ENCODE data around the gene THEMIS.
"Not testable (repeated sequence)": the region's sequence is repeated elsewhere in the genome, so short reads cannot be mapped to it uniquely, and the experiment has no call there.

The THEMIS gene

GRCh38 chr6:127932708-127933107 is 31.9 kb upstream of the THEMIS start:
- Histone ChIP-seq H3K27me3 (ENCODE audit: insufficient read depth, low read length) (no peaks in the 10 kb centered on the region), H3K9me2 (ENCODE audit: low read depth, low read length) (no peaks in the 10 kb centered on the region), H3K9ac (ENCODE audit: low read length) (no peak overlapping the region), H3K4me1 (ENCODE audit: insufficient read depth, low read length, severe bottlenecking) (no peaks in the 10 kb centered on the region), H3F3A (ENCODE audit: insufficient read depth, low read length) (no peaks in the 10 kb centered on the region), H3K9me3 (ENCODE audit: low read length) (peaks cover 2% of the 10 kb centered on the region; the same call in 1 of the 2 replicates), H3K36me3 (ENCODE audit: insufficient read depth, low read length) (no peaks in the 10 kb centered on the region), H2AFZ (ENCODE audit: low read length) (no peak overlapping the region), H3K4me2 (ENCODE audit: low read length) (no peak overlapping the region), H3K79me2 (ENCODE audit: insufficient read depth, low read length) (no peaks in the 10 kb centered on the region), H3K4me3 (ENCODE audit: low read depth, low read length, poor library complexity, severe bottlenecking) (no peak overlapping the region), H3K27ac (ENCODE audit: low read depth, low read length, poor library complexity, severe bottlenecking) (no peak overlapping the region), H4K20me1 (ENCODE audit: insufficient read depth, low read length) (no peaks in the 10 kb centered on the region)
- TF ChIP-seq CTCF (IDR thresholded peaks at IDR 0.05; ENCODE audit: low read length) (no peak), EZH2 (IDR thresholded peaks at IDR 0.05; ENCODE audit: borderline replicate concordance, low read length) (no peak)

GRCh38 chr6:127926441-127926840 is 25.6 kb upstream of the THEMIS start:
- H3K9me2 ChIP-seq (ENCODE audit: low read depth, low read length); H3K79me2 ChIP-seq (ENCODE audit: insufficient read depth, low read length); H3K9me3 ChIP-seq (ENCODE audit: low read length); H3K4me2 ChIP-seq (ENCODE audit: low read length); H3K27ac ChIP-seq (ENCODE audit: low read depth, low read length, poor library complexity, severe bottlenecking); H3K4me1 ChIP-seq (ENCODE audit: insufficient read depth, low read length, severe bottlenecking); H2AFZ ChIP-seq (ENCODE audit: low read length); H3F3A ChIP-seq (ENCODE audit: insufficient read depth, low read length); H3K9ac ChIP-seq (ENCODE audit: low read length); H3K36me3 ChIP-seq (ENCODE audit: insufficient read depth, low read length); H4K20me1 ChIP-seq (ENCODE audit: insufficient read depth, low read length); H3K27me3 ChIP-seq (ENCODE audit: insufficient read depth, low read length); H3K4me3 ChIP-seq (ENCODE audit: low read depth, low read length, poor library complexity, severe bottlenecking): not testable (repeated sequence)

DNA sequence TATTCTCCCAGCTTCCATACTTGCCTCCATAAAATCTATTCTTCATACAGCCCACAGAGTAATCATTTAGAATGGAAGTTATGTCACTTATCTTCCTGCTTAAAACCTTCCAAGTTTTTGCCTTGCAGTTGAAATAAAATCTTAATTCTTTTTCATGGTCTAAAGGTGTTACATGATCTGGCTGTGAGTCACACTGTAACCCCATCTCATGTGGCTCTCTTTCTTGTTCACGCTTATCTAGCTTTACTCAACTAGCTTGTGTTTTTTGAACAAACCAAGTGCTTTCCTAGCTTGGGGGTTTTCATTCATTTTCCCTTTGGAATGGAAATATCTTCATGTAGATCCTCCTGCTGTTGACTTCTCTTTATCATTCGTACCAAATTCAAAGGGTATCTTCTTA is 23.6 kb upstream of the THEMIS start:
- no peak overlapping the region for H2AFZ ChIP-seq (ENCODE audit: low read length)
- H3K27me3 ChIP-seq (ENCODE audit: insufficient read depth, low read length): no peaks in the 10 kb centered on the region
- H3K9me3 ChIP-seq (ENCODE audit: low read length): no peaks in the 10 kb centered on the region
- H3K79me2 ChIP-seq (ENCODE audit: insufficient read depth, low read length): no peaks in the 10 kb centered on the region
- no peaks in the 10 kb centered on the region for H3K4me1 ChIP-seq (ENCODE audit: insufficient read depth, low read length, severe bottlenecking)
- no peaks in the 10 kb centered on the region for H3F3A ChIP-seq (ENCODE audit: insufficient read depth, low read length)
- H3K27ac ChIP-seq (ENCODE audit: low read depth, low read length, poor library complexity, severe bottlenecking): no peak overlapping the region
- TF ChIP-seq EZH2 (IDR thresholded peaks at IDR 0.05; ENCODE audit: borderline replicate concordance, low read length) (no peak), CTCF (IDR thresholded peaks at IDR 0.05; ENCODE audit: low read length) (no peak)
- no peaks in the 10 kb centered on the region for H3K36me3 ChIP-seq (ENCODE audit: insufficient read depth, low read length)
- H3K4me2 ChIP-seq (ENCODE audit: low read length): no peak overlapping the region
- H3K4me3 ChIP-seq (ENCODE audit: low read depth, low read length, poor library complexity, severe bottlenecking): no peak overlapping the region
- no peak overlapping the region for H3K9ac ChIP-seq (ENCODE audit: low read length)
- H3K9me2 ChIP-seq (ENCODE audit: low read depth, low read length): no peaks in the 10 kb centered on the region
- H4K20me1 ChIP-seq (ENCODE audit: insufficient read depth, low read length): no peaks in the 10 kb centered on the region

DNA sequence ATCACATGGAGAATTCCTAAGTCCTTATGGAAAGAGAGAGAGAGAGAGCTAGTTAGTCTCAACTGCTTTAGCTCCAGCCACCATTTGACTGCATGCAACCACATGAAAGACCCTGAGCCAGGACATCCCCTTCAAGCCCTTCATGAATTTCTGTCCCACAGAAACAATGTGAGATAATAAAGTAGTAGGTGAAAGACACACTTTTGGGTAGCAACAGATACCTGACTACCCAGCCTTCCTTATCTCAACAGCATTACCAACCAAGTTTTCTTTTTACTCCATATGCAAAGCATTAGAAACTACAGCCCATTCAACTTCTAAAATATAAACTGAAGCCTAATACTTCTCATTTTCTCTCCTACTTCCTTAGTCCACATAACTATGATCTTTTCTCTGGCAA is 23.2 kb upstream of the THEMIS start:
- Histone ChIP-seq H3K4me1 (ENCODE audit: insufficient read depth, low read length, severe bottlenecking) (no peaks in the 10 kb centered on the region), H3K79me2 (ENCODE audit: insufficient read depth, low read length) (no peaks in the 10 kb centered on the region), H3K9me3 (ENCODE audit: low read length) (no peaks in the 10 kb centered on the region), H3K36me3 (ENCODE audit: insufficient read depth, low read length) (no peaks in the 10 kb centered on the region), H3K4me2 (ENCODE audit: low read length) (no peak overlapping the region), H3K27me3 (ENCODE audit: insufficient read depth, low read length) (no peaks in the 10 kb centered on the region), H4K20me1 (ENCODE audit: insufficient read depth, low read length) (no peaks in the 10 kb centered on the region), H2AFZ (ENCODE audit: low read length) (no peak overlapping the region), H3K27ac (ENCODE audit: low read depth, low read length, poor library complexity, severe bottlenecking) (no peak overlapping the region), H3K4me3 (ENCODE audit: low read depth, low read length, poor library complexity, severe bottlenecking) (no peak overlapping the region), H3K9ac (ENCODE audit: low read length) (no peak overlapping the region), H3K9me2 (ENCODE audit: low read depth, low read length) (no peaks in the 10 kb centered on the region), H3F3A (ENCODE audit: insufficient read depth, low read length) (no peaks in the 10 kb centered on the region)
- TF ChIP-seq EZH2 (IDR thresholded peaks at IDR 0.05; ENCODE audit: borderline replicate concordance, low read length): no peak
- TF ChIP-seq CTCF (IDR thresholded peaks at IDR 0.05; ENCODE audit: low read length): no peak

Measured in OCI-LY1 (cell line).